ENCODE data around the gene HSPG2. TPM values are rescaled to one million over a fixed set of nuclear protein-coding genes. Genes with fewer than 3 reads are reported as not detected.

Gene HSPG2
- total and polyA plus RNA-seq, 10 of the 15 experiments (the other 5 are each of a cell fraction or from before 2014, with no cell fraction given): 0.30 to 3.4 (median 0.73) TPM; not detected in 2

- no peak overlapping the region for H3K27ac ChIP-seq (ENCODE audit: control insufficient read depth, insufficient read depth)
- DNase-seq (ENCODE audit: low read depth, low spot score): no peak
- H3K4me3 ChIP-seq: no peak overlapping the region
- intact Hi-C loops (cut with micrococcal nuclease; ENCODE audit: unreplicated experiment) (no loop called here), in situ Hi-C loops (cut with MboI) (no loop called here)
- FAIRE-seq: no peak
- no peak overlapping the region for H2AFZ ChIP-seq (ENCODE audit: control insufficient read depth, low read depth, low read length)
- H3K4me1 ChIP-seq (ENCODE audit: control insufficient read depth, insufficient read depth, low read length): no peaks in the 10 kb centered on the region
- SMC1A ChIA-PET (ENCODE audit: uncharacterized antibody, unreplicated experiment): no interaction called here
- no peak for TF ChIP-seq PML (IDR thresholded peaks at IDR 0.05; ENCODE audit: low read length)
- no peak for TF ChIP-seq CEBPB (IDR thresholded peaks at IDR 0.05; ENCODE audit: borderline replicate concordance in 1 of 2, low read depth in 2 of 2, low read length in 2 of 2)
- TF ChIP-seq ATF3 (IDR thresholded peaks at IDR 0.05; ENCODE audit: borderline replicate concordance, extremely low read depth, low read depth, low read length): no peak
- TF ChIP-seq ATF2 (IDR thresholded peaks at IDR 0.05; ENCODE audit: low read length): no peak
- no peak for TF ChIP-seq ZNF24 (IDR thresholded peaks at IDR 0.05)
- no peak for TF ChIP-seq RAD21 (IDR thresholded peaks at IDR 0.05; ENCODE audit: insufficient read depth, low read depth, low read length)
- no peak for TF ChIP-seq EZH2 (IDR thresholded peaks at IDR 0.05; ENCODE audit: borderline replicate concordance, control insufficient read depth, low read depth, low read length)
- TF ChIP-seq TBL1XR1 (IDR thresholded peaks at IDR 0.05; ENCODE audit: low read depth, low read length): no peak
- no peak for TF ChIP-seq HDAC6 (IDR thresholded peaks at IDR 0.05; ENCODE audit: unreplicated experiment)
- WGBS (ENCODE audit: insufficient coverage, insufficient replicate concordance, low lambda C conversion rate, missing lambda C conversion rate): 48% methylated on average over 24 of the region's 26 CpGs
- no peaks in the 10 kb centered on the region for H3K9me3 ChIP-seq (replicated peaks; ENCODE audit: control insufficient read depth, insufficient read depth, low read length)
- RAD21 ChIA-PET (ENCODE audit: unreplicated experiment): no interaction called here
- no peaks in the 10 kb centered on the region for H3K79me2 ChIP-seq (ENCODE audit: control insufficient read depth, insufficient read depth, low read length)
- H3K9ac ChIP-seq (ENCODE audit: control insufficient read depth, insufficient read depth, low read length): no peak overlapping the region
- H3K36me3 ChIP-seq (ENCODE audit: control insufficient read depth in 2 of 2, insufficient read depth in 2 of 2, low read length in 1 of 2): no peaks in the 10 kb centered on the region
- H3K4me2 ChIP-seq (ENCODE audit: control insufficient read depth, insufficient read depth): no peak overlapping the region
- no peak for ATAC-seq
- CTCF ChIA-PET: no interaction called here
- H4K20me1 ChIP-seq (ENCODE audit: control insufficient read depth, insufficient read depth): no peaks in the 10 kb centered on the region
- POLR2A ChIA-PET: no interaction called here
- no TSS peak for BruUV-seq (replicated peaks)
- H3K27me3 ChIP-seq (replicated peaks in 1 of 2; ENCODE audit: control insufficient read depth in 2 of 2, insufficient read depth in 2 of 2, low read length in 1 of 2): no peaks in the 10 kb centered on the region
These were observed 33.3 kb downstream of the HSPG2 start for GRCh38 chr1:21903638-21904453.

All from GM12878 (cell line).